ENCODE results near the gene ZNF429.
"Not testable (repeated sequence)": the region's sequence is repeated elsewhere in the genome, so short reads cannot be mapped to it uniquely, and the experiment has no call there.

Gene ZNF429

GRCh38 chr19:21590867-21591266 is 85.5 kb downstream of the ZNF429 start:
- no peak for DNase-seq (ENCODE audit: low read depth in 3 of 3)

- no peak for DNase-seq (ENCODE audit: low read depth in 3 of 3)
Measured at GRCh38 chr19:21593008-21593481, 87.6 kb downstream of the ZNF429 start.

DNA sequence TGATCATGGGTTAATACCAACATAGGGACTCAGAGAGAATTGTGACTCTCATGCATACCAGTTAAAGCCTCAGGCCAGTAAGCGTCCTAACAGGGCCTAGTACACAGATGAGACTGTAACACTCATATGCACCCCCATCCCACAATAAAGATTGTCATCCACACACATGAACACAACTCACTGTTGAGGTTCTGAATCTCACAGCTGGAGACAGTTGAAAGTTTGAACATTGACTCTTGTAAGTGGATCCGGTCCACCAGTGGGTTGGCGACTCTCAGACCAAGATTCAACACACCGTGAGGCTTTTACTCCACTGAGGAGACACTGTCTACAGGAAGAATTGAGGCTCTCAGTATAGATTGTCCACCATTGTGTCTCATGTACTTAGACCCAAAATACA is 88.1 kb downstream of the ZNF429 start:
- DNase-seq (ENCODE audit: low read depth in 3 of 3): no peak

GRCh38 chr19:21593934-21594820 is 88.8 kb downstream of the ZNF429 start:
- DNase-seq (ENCODE audit: low read depth in 3 of 3): no peak

GRCh38 chr19:21595185-21595584 is 89.8 kb downstream of the ZNF429 start:
- no peak for DNase-seq (ENCODE audit: low read depth in 3 of 3)

GRCh38 chr19:21602082-21602658 is 96.8 kb downstream of the ZNF429 start:
- no peak for DNase-seq (ENCODE audit: low read depth in 3 of 3)

DNA sequence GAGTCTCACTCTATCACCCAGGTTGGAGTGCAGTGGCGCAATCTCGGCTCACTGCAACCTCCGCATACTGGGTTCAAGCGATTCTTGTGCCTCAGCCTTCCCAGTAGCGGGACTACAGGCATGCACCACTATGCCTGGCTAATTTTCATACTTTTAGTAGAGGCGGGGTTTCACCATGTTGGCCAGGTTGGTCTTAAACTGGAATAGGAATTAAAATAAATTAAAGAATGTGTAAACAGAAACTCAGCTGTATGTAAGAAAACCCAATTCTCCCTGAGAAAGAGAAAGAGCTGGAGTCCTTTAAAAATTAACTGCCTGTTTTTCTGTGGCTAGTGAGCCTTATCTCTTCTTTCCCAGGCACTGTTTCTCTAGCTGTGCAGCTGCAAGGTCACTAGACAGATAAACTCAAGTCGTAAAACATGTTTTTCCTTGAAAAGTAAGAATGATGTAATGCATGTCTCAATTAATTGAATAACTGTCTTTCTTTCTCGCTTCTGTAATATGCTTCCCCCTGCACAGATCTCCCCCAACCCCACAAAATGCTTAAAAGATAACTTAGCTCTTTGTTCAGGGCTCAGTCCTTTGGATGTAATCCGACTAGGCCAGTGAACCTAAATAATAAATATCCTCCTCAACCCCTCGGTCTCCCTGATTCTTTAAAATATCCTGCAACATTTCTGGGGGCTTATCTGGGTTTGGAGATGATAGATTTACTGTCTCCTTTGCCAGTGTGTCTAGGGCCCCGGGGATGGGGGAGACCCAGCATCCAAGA is 97.4 kb downstream of the ZNF429 start:
- DNase-seq (ENCODE audit: low read depth in 3 of 3): not testable (repeated sequence)

DNA sequence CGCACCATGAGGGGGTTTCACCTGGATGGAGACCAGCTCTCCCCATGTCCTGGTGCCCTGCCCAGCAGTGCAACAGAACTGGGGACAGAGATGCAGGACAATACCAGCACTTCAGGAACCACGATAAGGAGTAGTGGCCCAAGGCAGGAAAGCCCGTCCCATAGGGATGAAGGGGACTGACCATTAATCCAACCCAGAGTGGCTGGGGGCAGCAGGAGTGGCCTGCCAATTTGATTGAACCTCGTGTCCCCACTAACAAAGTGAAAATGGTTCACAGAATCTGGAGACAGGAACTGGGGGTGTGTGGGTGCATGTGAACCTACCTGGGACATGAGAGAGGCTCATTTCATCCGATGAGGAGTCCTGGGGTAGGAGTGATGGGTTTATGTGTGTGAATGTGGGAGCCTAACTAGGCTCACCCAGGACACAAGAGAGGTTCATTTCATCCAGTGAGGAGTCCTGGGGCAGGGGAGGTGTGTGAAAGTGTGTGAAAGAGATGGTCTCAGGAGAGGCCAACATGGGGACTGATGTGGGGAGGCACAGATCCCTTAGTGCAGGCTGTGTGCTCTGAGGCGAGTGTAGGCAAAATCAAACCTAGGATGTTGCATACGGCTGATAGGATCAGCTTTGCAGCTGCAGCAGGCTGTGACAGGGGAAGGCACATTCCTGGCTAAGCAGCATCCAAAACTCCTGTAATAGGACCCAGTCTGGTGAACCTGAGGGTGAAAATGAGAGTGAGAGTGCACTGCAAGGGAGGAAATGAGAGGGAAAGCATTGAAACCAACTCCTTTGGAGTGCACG is 98.2 kb downstream of the ZNF429 start:
- DNase-seq (ENCODE audit: low read depth in 3 of 3): no peak

GRCh38 chr19:21604351-21604926 is 99.0 kb downstream of the ZNF429 start:
- DNase-seq (ENCODE audit: low read depth in 3 of 3): no peak

Measured in stimulated activated CD4-positive, alpha-beta T cell treated with anti-CD3 and anti-CD28 coated beads, TNF-alpha, amount 100 ng/mL, for 4 hours (primary cell).